Activated T-cell treated with anti-CD3 and anti-CD28 coated beads, Interleukin-2, amount 50 U/mL, for 1 hour (primary cell): ENCODE data around the gene ZNF536.
"Not testable (repeated sequence)": the region's sequence is repeated elsewhere in the genome, so short reads cannot be mapped to it uniquely, and the experiment has no call there.

Source experiments
- DNase-seq: peaks from one replicate; pipeline ENCODE4 v3.0.0-alpha.2; 2020

ZNF536 gene

DNA sequence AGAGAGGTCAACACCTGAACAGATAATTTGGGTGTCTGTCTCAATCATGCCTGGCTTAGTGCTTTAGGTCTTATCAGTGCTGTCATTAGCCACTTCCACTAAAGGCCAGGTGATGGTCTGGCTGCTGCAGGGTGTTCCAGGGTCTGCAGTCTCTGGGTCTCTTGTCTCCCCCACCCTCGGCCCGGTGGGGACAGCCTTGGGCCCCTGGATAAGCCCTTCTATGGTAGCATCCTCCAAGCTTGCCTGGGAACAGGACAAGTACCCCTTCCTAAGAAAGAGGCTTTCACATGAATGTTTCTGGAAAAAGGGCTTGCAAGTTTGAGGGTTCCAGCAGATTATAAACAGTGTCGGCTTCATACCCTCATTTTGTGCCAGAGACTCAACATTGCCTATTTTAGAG lies 29.3 kb upstream of the ZNF536 start:
- no peak for DNase-seq

GRCh38 chr19:30344446-30345425 lies 27.4 kb upstream of the ZNF536 start:
- no peak for DNase-seq

GRCh38 chr19:30345686-30346085 lies 26.5 kb upstream of the ZNF536 start:
- DNase-seq: no peak

- not testable (repeated sequence) for DNase-seq
Observed at GRCh38 chr19:30346468-30346867, 25.7 kb upstream of the ZNF536 start.

GRCh38 chr19:30349131-30349730 lies 23.0 kb upstream of the ZNF536 start:
- no peak for DNase-seq

DNA sequence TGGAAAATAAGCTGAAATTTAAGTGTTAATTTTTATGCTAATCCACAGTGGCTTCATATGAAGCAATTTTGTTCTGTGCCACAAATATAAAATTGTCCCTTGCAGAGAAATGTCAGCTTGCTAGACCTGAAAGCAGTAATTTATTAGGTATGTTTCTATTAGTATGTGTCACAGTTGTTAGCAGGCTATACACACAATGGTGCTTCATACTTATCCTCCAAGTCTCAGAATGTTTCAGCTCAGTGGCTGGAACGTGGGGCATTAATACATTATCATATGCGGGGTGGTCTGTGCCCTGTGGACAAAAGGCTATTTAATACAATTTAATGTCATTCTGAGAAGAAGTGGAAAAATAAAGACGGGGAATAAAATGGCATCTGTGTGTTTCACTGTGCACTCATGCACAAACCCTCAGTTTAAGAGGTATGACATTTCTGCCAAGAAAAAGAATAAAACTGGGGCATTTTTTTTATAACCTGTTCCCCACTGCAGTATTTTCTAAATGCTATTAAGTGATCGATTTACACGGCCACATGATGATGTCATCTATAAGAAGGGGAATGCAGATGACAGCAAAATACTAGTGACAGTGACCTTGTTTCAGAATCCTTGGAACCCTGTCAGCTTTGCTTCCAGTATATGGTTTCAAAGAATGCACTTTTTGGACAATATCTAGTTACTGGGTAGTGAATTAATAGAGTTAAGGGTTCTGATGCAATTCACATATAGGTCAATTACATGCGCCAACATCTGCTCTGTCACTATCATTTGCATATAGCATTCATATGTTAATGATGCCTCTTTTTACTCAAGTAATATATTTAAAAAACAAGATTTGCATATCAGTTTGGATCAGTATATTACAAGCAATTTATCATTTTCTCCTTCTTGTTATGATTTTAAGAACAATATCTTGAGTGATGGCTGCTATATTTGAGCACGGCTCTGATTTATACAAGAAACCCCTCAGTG lies 21.2 kb upstream of the ZNF536 start:
- no peak for DNase-seq

DNA sequence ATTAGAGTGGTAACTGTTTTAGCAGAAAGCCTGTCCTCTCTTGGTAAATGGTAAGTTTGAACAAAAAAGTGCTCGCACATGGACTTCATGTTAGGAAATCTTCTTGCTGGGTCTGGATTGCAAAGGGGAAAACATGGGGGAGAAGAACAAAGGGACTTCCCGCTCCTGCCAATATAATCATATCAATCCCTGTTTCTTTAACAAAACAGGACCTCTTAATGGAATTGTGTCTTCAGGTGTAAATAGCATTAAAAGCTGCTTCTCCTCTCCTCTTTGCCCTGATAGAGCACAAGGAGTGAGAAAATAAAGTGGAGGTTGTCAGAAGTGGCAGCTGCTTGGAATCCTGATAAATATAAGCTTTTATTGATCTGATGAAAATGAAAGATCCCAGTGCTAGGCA lies 20.4 kb upstream of the ZNF536 start:
- DNase-seq: no peak

DNA sequence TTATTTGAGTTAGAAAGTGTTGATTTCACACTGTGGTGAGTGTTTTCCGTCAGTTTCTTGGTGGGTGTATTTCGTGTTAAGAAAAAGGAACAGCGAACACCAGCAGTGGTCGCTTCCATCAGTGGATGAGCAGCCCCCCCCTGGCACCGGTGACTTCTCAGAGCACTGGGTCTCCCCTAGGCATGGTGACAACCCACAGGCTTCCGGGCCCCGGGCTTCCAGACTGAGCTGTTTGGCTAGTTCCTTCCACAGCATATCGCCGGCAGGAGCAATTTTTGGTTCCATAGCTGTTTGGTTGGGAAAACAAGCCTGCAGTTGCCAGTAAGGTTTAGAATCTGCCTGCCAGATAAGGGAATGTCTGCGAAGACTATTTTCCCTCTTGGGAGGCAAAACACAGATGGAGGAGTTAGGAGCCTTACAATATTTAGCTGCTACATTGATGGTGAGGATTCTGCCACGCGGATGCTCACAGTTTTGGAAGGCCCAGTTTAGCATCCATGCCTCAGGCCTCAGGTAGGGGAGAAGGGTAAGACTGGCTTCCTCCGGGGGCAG lies 18.7 kb upstream of the ZNF536 start:
- no peak for DNase-seq

DNA sequence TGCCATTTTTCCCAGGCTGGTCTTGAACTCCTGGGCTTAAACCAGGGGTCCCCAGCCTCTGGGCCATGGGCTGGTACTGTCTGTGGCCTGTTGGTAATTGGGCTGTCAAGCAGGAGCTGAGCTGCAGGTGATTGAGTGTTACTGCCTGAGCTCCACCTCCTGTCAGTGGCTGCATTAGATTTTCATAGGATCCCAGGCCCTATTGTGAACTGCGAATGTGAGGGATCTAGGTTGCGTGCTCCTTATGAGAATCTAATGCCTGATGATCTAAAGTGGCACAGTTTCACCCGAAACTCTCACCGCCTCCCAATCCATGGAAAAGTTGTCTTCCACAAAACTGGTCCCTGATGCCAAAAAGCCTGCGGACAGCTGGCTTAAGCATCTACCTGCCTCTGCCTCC lies 16.6 kb upstream of the ZNF536 start:
- DNase-seq: no peak

- DNase-seq: no peak
Observed at GRCh38 chr19:30356951-30357579, 15.1 kb upstream of the ZNF536 start.

DNA sequence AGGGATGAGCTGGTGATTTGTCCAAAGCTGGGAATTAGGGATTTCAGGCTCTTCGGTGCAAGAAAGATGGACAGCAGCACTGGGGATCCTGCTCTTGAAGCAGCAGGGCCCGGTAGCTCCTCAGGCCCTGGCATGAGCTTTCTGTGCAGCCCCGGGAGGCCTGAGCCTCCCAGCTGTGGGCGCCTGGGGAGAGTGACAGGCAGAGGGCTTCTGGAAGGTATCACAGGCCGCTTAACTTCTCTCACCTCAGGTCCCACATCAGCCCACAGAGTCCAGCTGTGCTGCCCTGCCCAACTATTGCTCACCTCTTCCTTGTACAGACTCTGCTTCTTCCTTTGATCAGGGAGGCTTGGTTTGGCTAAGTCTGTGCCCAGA lies 14.6 kb upstream of the ZNF536 start:
- DNase-seq: no peak

DNA sequence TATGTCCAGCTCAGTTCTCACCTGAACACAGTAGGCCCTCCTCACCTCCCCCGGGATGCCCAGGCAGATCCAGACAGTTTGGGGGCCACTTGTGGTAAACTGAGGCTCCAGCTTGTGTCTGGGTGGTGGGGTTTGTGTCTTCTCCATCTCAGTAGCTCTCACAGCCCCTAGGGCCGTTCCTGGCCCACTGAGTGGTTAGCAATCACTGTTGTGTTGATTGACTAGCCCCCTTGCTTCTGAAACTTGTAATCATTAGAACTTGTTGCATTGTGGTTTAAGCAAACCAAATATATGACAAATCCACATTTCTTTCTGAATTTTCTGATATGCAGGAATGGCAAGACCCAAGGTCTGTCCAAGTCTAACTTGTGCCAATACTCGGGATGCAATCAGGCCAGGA lies 13.9 kb upstream of the ZNF536 start:
- DNase-seq: no peak

DNA sequence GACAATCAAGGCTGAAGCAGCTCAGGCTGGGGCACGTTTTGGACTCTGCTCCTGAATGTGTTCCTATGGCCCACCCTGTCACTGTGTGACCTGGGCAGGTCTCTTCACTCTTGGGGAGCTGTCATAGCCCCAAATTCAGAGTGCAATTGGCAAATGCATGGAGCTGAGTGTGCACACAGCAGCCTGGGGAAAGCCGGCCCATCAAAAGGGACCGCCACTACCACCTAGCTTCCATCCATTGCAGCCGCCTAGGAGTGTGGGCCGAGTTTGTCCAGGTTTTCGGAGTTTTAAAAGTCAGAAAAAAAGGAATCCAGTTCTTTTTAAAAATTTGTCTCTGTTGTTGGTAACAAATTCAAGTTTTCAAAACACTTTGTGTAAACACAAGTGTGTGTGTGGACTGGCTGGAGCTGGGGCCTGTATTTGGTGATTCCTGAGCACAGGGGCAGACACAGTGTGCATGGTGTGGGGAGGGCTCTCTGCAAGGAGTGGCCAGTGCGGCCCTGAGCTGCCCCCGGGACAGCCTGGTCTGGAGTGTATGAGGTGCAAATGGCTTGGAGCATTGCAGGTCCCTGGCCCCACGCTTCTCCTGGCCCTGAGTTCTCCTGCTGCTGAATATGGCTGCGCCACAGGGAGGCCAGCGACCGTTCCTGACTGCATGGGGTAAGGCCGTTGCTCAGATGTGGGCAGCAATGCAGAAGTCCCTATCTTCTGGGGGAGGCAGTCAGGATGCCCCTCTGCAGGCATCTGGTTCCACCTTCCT lies 13.2 kb upstream of the ZNF536 start:
- DNase-seq: no peak

DNA sequence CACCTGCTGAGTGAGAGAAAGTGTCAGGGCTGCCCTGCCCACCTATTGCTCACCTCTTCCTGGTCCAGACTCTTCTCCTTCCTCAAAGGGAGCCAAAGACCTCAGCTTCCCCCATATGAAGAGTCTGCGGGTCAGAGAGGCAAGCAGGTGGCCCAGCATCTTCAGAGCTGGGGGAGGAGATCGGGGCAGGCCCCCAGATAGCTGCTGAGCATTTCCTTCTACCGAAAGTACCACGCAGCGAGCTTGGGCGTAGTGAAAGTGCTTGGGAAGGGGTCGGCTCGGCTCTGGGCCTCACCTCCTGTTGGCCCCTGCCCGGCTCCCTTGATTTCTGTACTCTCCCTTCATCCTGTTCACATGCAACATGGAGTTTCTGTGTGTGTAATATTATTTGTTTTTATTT lies 12.2 kb upstream of the ZNF536 start:
- no peak for DNase-seq

DNA sequence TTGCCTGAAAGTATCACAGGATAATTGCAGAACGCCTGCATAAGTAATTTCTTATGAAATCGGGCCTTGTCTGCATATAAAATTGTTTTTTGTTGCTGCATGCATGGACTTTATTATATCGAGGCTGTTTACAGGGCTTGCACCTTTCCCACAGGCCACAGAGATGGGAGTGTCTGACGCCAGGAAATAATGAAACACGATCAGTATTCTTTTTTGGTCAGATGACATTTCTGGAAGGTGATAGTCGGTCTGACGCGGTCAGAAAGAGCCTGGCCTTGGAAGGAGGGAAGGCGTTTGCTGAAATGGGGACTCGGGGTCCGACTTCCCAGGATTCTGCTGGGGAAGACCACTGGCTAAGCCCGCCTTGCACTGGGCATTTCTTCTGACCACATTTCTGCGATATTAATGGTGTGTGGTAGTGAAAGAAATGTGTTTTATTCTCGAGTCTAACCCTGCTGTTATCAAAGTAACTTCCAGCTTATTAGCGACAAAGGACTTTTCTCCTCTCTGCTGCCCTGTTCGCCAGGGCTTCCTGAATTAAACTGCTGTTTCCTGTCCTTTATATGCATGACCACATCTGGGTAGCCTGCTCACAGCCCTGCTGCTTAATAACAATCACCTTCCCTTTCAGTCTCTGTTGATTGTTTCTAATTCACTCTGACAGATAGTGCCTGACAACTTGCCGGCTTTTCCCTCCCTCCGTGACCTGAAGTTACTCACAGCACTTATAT lies 11.6 kb upstream of the ZNF536 start:
- DNase-seq: no peak

DNA sequence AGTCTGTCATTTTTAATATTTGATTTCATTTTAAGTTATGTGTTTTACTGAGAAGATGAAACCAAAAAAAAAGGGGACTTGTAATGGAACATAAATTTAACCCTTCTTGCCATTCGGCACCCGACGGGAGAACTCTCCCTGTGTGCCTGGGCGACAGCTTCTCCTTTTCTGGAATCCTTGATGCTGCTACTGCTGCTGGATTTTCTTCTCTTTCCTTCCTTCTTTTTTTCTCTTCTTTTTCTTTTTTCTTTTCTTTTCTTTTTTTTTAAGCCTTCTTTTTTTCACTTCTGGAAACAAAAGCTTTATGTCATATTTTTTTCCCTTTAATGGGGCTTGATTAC lies 11.1 kb upstream of the ZNF536 start:
- DNase-seq: no peak

GRCh38 chr19:30361721-30362120 lies 10.5 kb upstream of the ZNF536 start:
- DNase-seq: no peak

DNA sequence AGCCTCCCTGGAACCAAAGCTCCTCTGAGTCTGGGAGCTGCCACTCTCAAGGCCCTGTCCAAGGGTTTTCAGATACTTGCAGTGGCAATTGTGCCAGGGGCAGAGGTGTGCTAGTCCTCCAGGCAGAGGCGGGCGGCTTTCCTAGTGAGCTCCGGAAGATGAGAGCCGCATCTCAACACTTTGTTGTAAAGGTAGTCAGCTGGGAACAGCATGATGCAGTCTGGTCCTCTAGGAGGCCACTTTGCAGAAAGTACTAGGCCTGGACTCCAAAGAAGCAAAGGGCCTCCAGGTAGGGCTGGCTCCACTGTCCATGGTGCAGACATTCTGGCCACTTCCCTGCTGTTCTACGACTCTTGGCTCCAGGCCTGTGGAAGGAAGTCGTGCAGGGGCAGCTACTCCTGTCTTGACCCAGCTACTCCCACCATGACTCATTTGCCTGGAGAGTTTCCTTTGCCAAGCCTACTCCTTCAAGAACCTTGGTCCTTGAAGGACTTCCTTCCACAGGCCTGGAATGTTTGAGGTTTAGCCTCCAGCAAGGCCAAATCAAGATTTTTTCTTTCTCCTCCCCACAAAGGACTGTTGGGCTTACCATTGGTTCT lies 9.9 kb upstream of the ZNF536 start:
- DNase-seq: no peak

- no peak for DNase-seq
Observed at GRCh38 chr19:30363073-30363472, 9.1 kb upstream of the ZNF536 start.
